K562 (cell line): ENCODE results near the gene ZNF77. TPM values are rescaled to one million over a fixed set of nuclear protein-coding genes. Genes with fewer than 3 reads are reported as not detected.

Source experiments
- CREM ChIP-seq: IDR thresholded peaks from 2 replicates; pipeline ENCODE4 v1.6.1; 2014; ENCODE audit warnings: antibody characterized with exemption, low read depth
- KDM4B ChIP-seq, 2 experiments: fragments of 450-650 bp in 1 of 2; sonication (generic) in 1 of 2; IDR thresholded peaks; 2 replicates each; pipeline ENCODE4 v1.6.1; 2016 to 2017; ENCODE audit warnings: borderline replicate concordance in 2 of 2, antibody characterized with exemption in 1 of 2, low read depth in 1 of 2, mild to moderate bottlenecking in 1 of 2
- MAFF ChIP-seq: IDR thresholded peaks from 2 replicates; pipeline ENCODE4 v1.6.1; 2012; ENCODE audit warnings: low read length, improper control_type of control experiment
- MEF2D ChIP-seq: conservative IDR thresholded peaks from 2 replicates; pipeline ENCODE4 v1.6.1; 2016; ENCODE audit warnings: low read depth, missing genetic modification characterization, missing compliant biosample characterization
- NCOA1 ChIP-seq: fragments of 450-650 bp; IDR thresholded peaks from 2 replicates; pipeline ENCODE4 v1.6.1; 2016; ENCODE audit warnings: low read depth
- NFATC3 ChIP-seq: fragments of 450-650 bp; IDR thresholded peaks from 2 replicates; pipeline ENCODE4 v1.6.1; 2017; ENCODE audit warnings: mild to moderate bottlenecking
- NR2C1 ChIP-seq, 2 experiments: fragments of 450-650 bp; IDR thresholded peaks; 2 replicates each; pipeline ENCODE4 v1.6.1; 2017; ENCODE audit warnings: mild to moderate bottlenecking in 2 of 2, antibody characterized with exemption in 1 of 2, inconsistent platforms in 1 of 2, missing compliant biosample characterization in 1 of 2, missing genetic modification characterization in 1 of 2
- RB1 ChIP-seq: fragments of 450-650 bp; IDR thresholded peaks from 2 replicates; pipeline ENCODE4 v1.6.1; 2017; ENCODE audit warnings: low read depth, mild to moderate bottlenecking
- RHOXF2B ChIP-seq: fragments of 250-450 bp; sonication (Bioruptor Pico); conservative IDR thresholded peaks from 2 replicates; pipeline ENCODE4 v1.5.1; 2021
- SIN3B ChIP-seq: fragments of 450-650 bp; IDR thresholded peaks from 2 replicates; pipeline ENCODE4 v1.6.1; 2017; ENCODE audit warnings: low read depth, mild to moderate bottlenecking, moderate library complexity
- SMAD4 ChIP-seq: fragments of 250-450 bp; sonication (Bioruptor Pico); conservative IDR thresholded peaks from 2 replicates; pipeline ENCODE4 v1.8.0; 2021; ENCODE audit warnings: inconsistent platforms, mild to moderate bottlenecking, moderate library complexity
- SMARCE1 ChIP-seq: fragments of 450-650 bp; IDR thresholded peaks from 2 replicates; pipeline ENCODE4 v1.7.1; 2016; ENCODE audit warnings: mild to moderate bottlenecking
- TFAP4 ChIP-seq: sonication (generic); formaldehyde crosslinking; IDR thresholded peaks from 2 replicates; pipeline ENCODE4 v1.8.0; 2022; ENCODE audit warnings: missing genetic modification reagents, mild to moderate bottlenecking, moderate library complexity, borderline replicate concordance
- ZBTB40 ChIP-seq, 2 experiments: fragments of 450-650 bp in 1 of 2; sonication (generic) in 1 of 2; formaldehyde crosslinking in 1 of 2; IDR thresholded peaks; 2 replicates each; pipeline versions ENCODE4 v1.7.1 to v1.9.0; 2016 to 2022; ENCODE audit warnings: inconsistent platforms in 1 of 2, mild to moderate bottlenecking in 1 of 2, missing genetic modification reagents in 1 of 2
- ZNF507 ChIP-seq: conservative IDR thresholded peaks from 2 replicates; pipeline ENCODE4 v1.6.1; 2017; ENCODE audit warnings: missing genetic modification characterization, missing compliant biosample characterization
- polyA plus RNA-seq, 8 experiments: library from polyadenylated mRNA; depleted of rRNA in 4 of 8; stranded (reverse) in 5 of 8; unstranded in 3 of 8; fragments of >200 nt; fragmentation: Nextera tagmentation in 2 of 8; fragmentation: Illumina TruSeq in 1 of 8; extraction: Ambion mirVana in 2 of 8; extraction: Trizol in 1 of 8; gene quantifications; 2 replicates each; pipeline versions ENCODE4 v1.2.1 to v1.2.3, GENCODE V29; 2011 to 2014; ENCODE audit warnings: inconsistent platforms in 1 of 8, missing spikeins in 1 of 8
- total RNA-seq, 7 experiments: library from RNA; depleted of rRNA in 6 of 7; stranded (reverse); fragments of >200 nt in 6 of 7; fragmentation: Illumina TruSeq in 2 of 7; extraction: Trizol in 2 of 7; gene quantifications; 2 replicates each; pipeline versions ENCODE4 v1.2.1 to v1.2.3, GENCODE V29; 2011 to 2021; ENCODE audit warnings: low replicate concordance in 1 of 7
- TF ChIP-seq, protein P1 (sequence below): fragments of 250-450 bp; sonication (Bioruptor Pico); IDR thresholded peaks from 2 replicates; pipeline ENCODE4 v1.5.0; 2021

Gene ZNF77
- total and polyA plus RNA-seq, 9 of the 15 experiments (the other 6 are each of a cell fraction or from before 2014, with no cell fraction given): 4.3 to 14.5 (median 7.7) TPM

DNA sequence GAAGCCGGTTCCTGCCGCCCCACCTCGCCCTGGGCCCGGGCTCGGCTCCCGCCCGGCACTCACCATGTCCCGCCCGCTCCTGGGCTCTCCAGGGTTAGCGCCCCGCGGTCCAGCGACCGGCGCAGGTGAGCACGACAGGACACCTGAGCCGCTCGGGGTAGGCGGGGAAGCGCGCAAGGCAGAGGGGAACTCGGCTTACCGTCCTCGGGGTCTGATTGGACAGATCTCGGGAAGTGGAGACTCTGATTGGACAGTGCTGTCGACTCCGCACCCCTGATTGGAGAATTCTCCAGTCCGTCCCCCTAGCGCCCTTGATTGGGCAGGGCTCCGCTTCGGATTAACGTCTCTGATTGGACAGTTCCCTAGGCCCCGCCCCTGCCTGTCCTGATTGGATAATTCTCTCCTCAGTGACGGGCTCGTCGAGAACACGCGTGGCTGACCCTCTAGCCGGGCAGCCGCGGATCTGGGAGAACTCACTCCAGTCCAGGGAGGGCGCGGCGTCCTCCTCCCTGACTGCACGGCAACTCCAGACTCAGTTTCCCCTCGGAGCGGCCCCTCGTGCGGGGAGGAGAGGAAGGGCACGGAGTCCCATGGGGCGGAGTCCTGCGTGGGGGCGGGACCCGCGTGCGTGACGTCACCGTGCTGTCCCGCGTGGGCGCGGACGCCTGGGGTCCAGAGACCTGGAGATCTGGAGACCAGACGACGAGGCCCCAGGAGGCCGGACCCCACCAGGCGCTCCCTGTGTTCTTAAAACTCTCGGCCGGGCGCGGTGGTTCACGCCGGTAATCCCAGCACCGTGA is at the start of gene ZNF77 (continued):
- no peak for TF ChIP-seq KDM4B (IDR thresholded peaks at IDR 0.05; ENCODE audit: borderline replicate concordance in 2 of 2, low read depth in 1 of 2)
- TF ChIP-seq NR2C1 (IDR thresholded peaks at IDR 0.05): 0 out of 2 replicates have a peak, but pooled peaks have one; percentile 67
- TF ChIP-seq NR2C1 (tag; IDR thresholded peaks at IDR 0.05): peak; percentile 81; the same call in 1 of the 2 replicates
- TF ChIP-seq NCOA1: no peak
- TF ChIP-seq MEF2D (tag): no peak; the same call in 1 of the 2 replicates
- TF ChIP-seq ZBTB40 (IDR thresholded peaks at IDR 0.05): 0 out of 2 replicates have a peak, but pooled peaks have one; percentile 45
- peak; percentile 22; the same call in 1 of the 2 replicates for TF ChIP-seq ZBTB40 (CRISPR knock-in tag; IDR thresholded peaks at IDR 0.05)
- TF ChIP-seq, protein P1, sequence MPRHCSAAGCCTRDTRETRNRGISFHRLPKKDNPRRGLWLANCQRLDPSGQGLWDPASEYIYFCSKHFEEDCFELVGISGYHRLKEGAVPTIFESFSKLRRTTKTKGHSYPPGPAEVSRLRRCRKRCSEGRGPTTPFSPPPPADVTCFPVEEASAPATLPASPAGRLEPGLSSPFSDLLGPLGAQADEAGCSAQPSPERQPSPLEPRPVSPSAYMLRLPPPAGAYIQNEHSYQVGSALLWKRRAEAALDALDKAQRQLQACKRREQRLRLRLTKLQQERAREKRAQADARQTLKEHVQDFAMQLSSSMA: peak; percentile 83; the same call in 1 of the 2 replicates
- peak; percentile 79 for TF ChIP-seq TFAP4 (CRISPR knock-in tag)
- TF ChIP-seq NFATC3: no peak
- TF ChIP-seq SMAD4: no peak
- TF ChIP-seq MAFF: no peak
- TF ChIP-seq ZNF507: no peak
- TF ChIP-seq SMARCE1: no peak
- TF ChIP-seq SIN3B: peak; percentile 65; the same call in 1 of the 2 replicates
- TF ChIP-seq RB1: peak; percentile 83
- TF ChIP-seq RHOXF2B (CRISPR knock-in tag): no peak
- TF ChIP-seq CREM: peak; percentile 94
